NCI-H2227 treated with DMSO at 0.1 percent for 48 hours (cell line): ENCODE data around the gene MYL5.

Experiments used
- DNase-seq: peaks from one replicate; lab custom pipeline; 2025; lab: John Stamatoyannopoulos, UW

MYL5 gene

GRCh38 chr4:675036-675882 lies 917 bp downstream of the MYL5 start:
- DNase-seq: no peak

GRCh38 chr4:675980-676870 lies 1.9 kb downstream of the MYL5 start:
- no peak for DNase-seq

- DNase-seq: no peak
Observed at GRCh38 chr4:676871-677235, 2.5 kb downstream of the MYL5 start.

GRCh38 chr4:677431-678293 lies 3.3 kb downstream of the MYL5 start:
- DNase-seq: no peak

- DNase-seq: no peak
Observed at GRCh38 chr4:678331-679103, 4.2 kb downstream of the MYL5 start.

- DNase-seq: no peak
Observed at GRCh38 chr4:679104-679481, 4.8 kb downstream of the MYL5 start.

- DNase-seq: no peak
Observed at GRCh38 chr4:679629-680028, 5.3 kb downstream of the MYL5 start.

GRCh38 chr4:680091-680490 lies 5.7 kb downstream of the MYL5 start:
- no peak for DNase-seq

GRCh38 chr4:680551-680927 lies 6.2 kb downstream of the MYL5 start:
- DNase-seq: no peak

GRCh38 chr4:680928-681645 lies 6.7 kb downstream of the MYL5 start:
- peak; percentile 5 for DNase-seq

- peak; percentile 17 for DNase-seq
Observed at GRCh38 chr4:681736-682451, 7.6 kb downstream of the MYL5 start.

GRCh38 chr4:682490-683172 lies 8.3 kb downstream of the MYL5 start:
- DNase-seq: no peak

- no peak for DNase-seq
Observed at GRCh38 chr4:683247-683897, 9.0 kb downstream of the MYL5 start.

- no peak for DNase-seq
Observed at GRCh38 chr4:683982-684622, 9.8 kb downstream of the MYL5 start.

- no peak for DNase-seq
Observed at GRCh38 chr4:684623-685327, 10.4 kb downstream of the MYL5 start.

- no peak for DNase-seq
Observed at GRCh38 chr4:685679-686412, 11.5 kb downstream of the MYL5 start.

GRCh38 chr4:686413-687040 lies 12.2 kb downstream of the MYL5 start:
- DNase-seq: no peak
